Measurements from ENCODE around the gene TIAM2. TPM values are rescaled to one million over a fixed set of nuclear protein-coding genes. Genes with fewer than 3 reads are reported as not detected.
"Not testable (repeated sequence)": the region's sequence is repeated elsewhere in the genome, so short reads cannot be mapped to it uniquely, and the experiment has no call there.

The TIAM2 gene
- polyA plus RNA-seq, 3 donors, result 16.8 to 19.2 (median 19.0) TPM

GRCh38 chr6:155091756-155092155 lies 96.6 kb downstream of the TIAM2 start:
- DNase-seq, result no peak

- no peak for DNase-seq
These were observed 98.3 kb downstream of the TIAM2 start for GRCh38 chr6:155093430-155093829.

- no peak for DNase-seq
These were observed 105.0 kb downstream of the TIAM2 start for GRCh38 chr6:155100087-155100486.

- no peak for DNase-seq
These were observed 105.5 kb downstream of the TIAM2 start for GRCh38 chr6:155100591-155100990.

GRCh38 chr6:155103083-155103645 lies 108.0 kb downstream of the TIAM2 start:
- not testable (repeated sequence) for DNase-seq

GRCh38 chr6:155103816-155104366 lies 108.8 kb downstream of the TIAM2 start:
- no peak for DNase-seq

- DNase-seq, result no peak
These were observed 111.5 kb downstream of the TIAM2 start for GRCh38 chr6:155106456-155107115.

- no peak for DNase-seq
These were observed 112.4 kb downstream of the TIAM2 start for GRCh38 chr6:155107432-155108069.

- no peak for DNase-seq
These were observed 113.1 kb downstream of the TIAM2 start for GRCh38 chr6:155108070-155108820.

- no peak for DNase-seq
These were observed 115.6 kb downstream of the TIAM2 start for GRCh38 chr6:155110721-155111120.

- DNase-seq, result no peak
These were observed 117.6 kb downstream of the TIAM2 start for GRCh38 chr6:155112757-155113156.

GRCh38 chr6:155115893-155116570 lies 120.9 kb downstream of the TIAM2 start:
- no peak for DNase-seq

- no peak for DNase-seq
These were observed 121.4 kb downstream of the TIAM2 start for GRCh38 chr6:155116571-155116910.

- no peak for DNase-seq
These were observed 122.1 kb downstream of the TIAM2 start for GRCh38 chr6:155117256-155117655.

- no peak for DNase-seq
These were observed 122.7 kb downstream of the TIAM2 start for GRCh38 chr6:155117785-155118184.

GRCh38 chr6:155119201-155119600 lies 124.1 kb downstream of the TIAM2 start:
- not testable (repeated sequence) for DNase-seq

- DNase-seq, result no peak
These were observed 124.9 kb downstream of the TIAM2 start for GRCh38 chr6:155120034-155120433.

GRCh38 chr6:155121294-155121693 lies 126.2 kb downstream of the TIAM2 start:
- no peak for DNase-seq

- DNase-seq, result no peak
These were observed 126.6 kb downstream of the TIAM2 start for GRCh38 chr6:155121699-155122098.

GRCh38 chr6:155122199-155122950 lies 127.3 kb downstream of the TIAM2 start:
- no peak for DNase-seq

- DNase-seq, result no peak
These were observed 128.4 kb downstream of the TIAM2 start for GRCh38 chr6:155123520-155123919.

Data from renal pelvis (tissue), 4 donors.